Activated naive CD8-positive, alpha-beta T cell treated with anti-CD3 and anti-CD28 coated beads, Interleukin-2, amount 50 U/mL, for 24 hours (primary cell): ENCODE data around the gene SLC27A4.

ENCODE experiments used
- ATAC-seq: fragments of 150-1000 bp; cut with Tn5 transposase; one replicate; pipeline ENCODE4 v1.10.0; 2021
- DNase-seq: peaks from one replicate; pipeline ENCODE4 v3.0.0; 2021
- H3K27ac Mint-ChIP-seq: one replicate; pipeline ENCODE4 v1.8.0; 2021; ENCODE audit warnings: mild to moderate bottlenecking, mixed read lengths
- H3K27me3 Mint-ChIP-seq: one replicate; pipeline ENCODE4 v1.8.0; 2021; ENCODE audit warnings: mixed read lengths
- H3K36me3 Mint-ChIP-seq: one replicate; pipeline ENCODE4 v1.8.0; 2021; ENCODE audit warnings: low read depth, mixed read lengths
- H3K4me1 Mint-ChIP-seq: one replicate; pipeline ENCODE4 v1.8.0; 2021; ENCODE audit warnings: mixed read lengths
- H3K4me3 Mint-ChIP-seq: one replicate; pipeline ENCODE4 v1.8.0; 2021; ENCODE audit warnings: mild to moderate bottlenecking, moderate library complexity, mixed read lengths
- H3K9me3 Mint-ChIP-seq: one replicate; pipeline ENCODE4 v1.8.0; 2021; ENCODE audit warnings: mixed read lengths

SLC27A4 gene

GRCh38 chr9:128405077-128405779, 64.9 kb downstream of the SLC27A4 start:
- Mint-ChIP-seq H3K27ac (no peak overlapping the region), H3K9me3 (no peaks in the 10 kb centered on the region), H3K4me3 (no peak overlapping the region), H3K27me3 (peaks cover 19% of the 10 kb centered on the region), H3K36me3 (no peaks in the 10 kb centered on the region), H3K4me1 (no peaks in the 10 kb centered on the region)
- no peak for DNase-seq
- no peak for ATAC-seq

- ATAC-seq (no peak), DNase-seq (no peak)
- H3K9me3 Mint-ChIP-seq: no peaks in the 10 kb centered on the region
- H3K36me3 Mint-ChIP-seq: no peaks in the 10 kb centered on the region
- H3K4me3 Mint-ChIP-seq: no peak overlapping the region
- no peaks in the 10 kb centered on the region for H3K4me1 Mint-ChIP-seq
- H3K27me3 Mint-ChIP-seq: peaks cover 21% of the 10 kb centered on the region
- no peak overlapping the region for H3K27ac Mint-ChIP-seq
These were observed 65.4 kb downstream of the SLC27A4 start for GRCh38 chr9:128405780-128406171.

- ATAC-seq (no peak), DNase-seq (no peak)
- Mint-ChIP-seq H3K9me3 (no peaks in the 10 kb centered on the region), H3K36me3 (no peaks in the 10 kb centered on the region), H3K27ac (no peak overlapping the region), H3K4me1 (no peaks in the 10 kb centered on the region), H3K27me3 (peaks cover 24% of the 10 kb centered on the region), H3K4me3 (no peak overlapping the region)
These were observed 66.6 kb downstream of the SLC27A4 start for GRCh38 chr9:128406848-128407391.

GRCh38 chr9:128408963-128409431, 68.7 kb downstream of the SLC27A4 start:
- Mint-ChIP-seq H3K27ac (no peak overlapping the region), H3K4me3 (no peak overlapping the region)

GRCh38 chr9:128409450-128409849, 69.1 kb downstream of the SLC27A4 start:
- H3K4me3 Mint-ChIP-seq: no peak overlapping the region
- ATAC-seq (no peak), DNase-seq (no peak)
- H3K9me3 Mint-ChIP-seq: no peaks in the 10 kb centered on the region
- no peak overlapping the region for H3K27ac Mint-ChIP-seq
- H3K27me3 Mint-ChIP-seq: peaks cover 33% of the 10 kb centered on the region
- no peaks in the 10 kb centered on the region for H3K4me1 Mint-ChIP-seq
- H3K36me3 Mint-ChIP-seq: no peaks in the 10 kb centered on the region

More at GRCh38 chr9:128408963-128409431, 68.7 kb downstream of the SLC27A4 start:
- Mint-ChIP-seq H3K4me1 (no peaks in the 10 kb centered on the region), H3K36me3 (no peaks in the 10 kb centered on the region), H3K9me3 (no peaks in the 10 kb centered on the region), H3K27me3 (peaks cover 31% of the 10 kb centered on the region)
- DNase-seq: no peak
- ATAC-seq: no peak

- peaks cover 37% of the 10 kb centered on the region for H3K27me3 Mint-ChIP-seq
- H3K9me3 Mint-ChIP-seq: no peaks in the 10 kb centered on the region
- H3K4me3 Mint-ChIP-seq: no peak overlapping the region
- H3K36me3 Mint-ChIP-seq: no peaks in the 10 kb centered on the region
- no peaks in the 10 kb centered on the region for H3K4me1 Mint-ChIP-seq
- no peak overlapping the region for H3K27ac Mint-ChIP-seq
- DNase-seq (no peak), ATAC-seq (no peak)
These were observed 69.7 kb downstream of the SLC27A4 start for GRCh38 chr9:128409978-128410377.
